GM12873 (cell line): ENCODE data around the gene OR52E6.

ENCODE experiments used
- TF ChIP-seq, protein P1 (sequence below): IDR thresholded peaks from 2 replicates; pipeline ENCODE4 v1.5.1; 2012; ENCODE audit warnings: low read depth, mild to moderate bottlenecking, moderate library complexity, low read length, control low read depth; ENCODE audit not compliant: insufficient read depth; ENCODE audit errors: missing control alignments

The OR52E6 gene

DNA sequence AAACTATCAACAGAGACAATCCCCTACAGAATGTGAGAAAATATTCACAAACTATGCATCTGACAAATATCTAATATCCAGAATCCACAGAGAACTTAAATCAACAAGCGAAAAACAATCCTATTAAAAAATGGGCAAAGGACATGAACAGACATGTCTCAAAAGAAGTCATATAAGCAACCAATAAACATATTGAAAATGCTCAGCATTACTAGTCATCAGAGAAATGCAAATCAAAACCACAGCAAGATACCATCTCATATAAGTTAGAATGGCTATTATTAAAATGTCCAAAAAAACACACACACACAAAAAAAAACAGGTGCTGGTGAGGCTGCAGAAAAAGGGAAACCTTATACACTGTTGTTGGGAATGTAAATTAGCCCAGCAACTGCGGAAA lies 24.1 kb upstream of the OR52E6 start:
- TF ChIP-seq, protein P1, sequence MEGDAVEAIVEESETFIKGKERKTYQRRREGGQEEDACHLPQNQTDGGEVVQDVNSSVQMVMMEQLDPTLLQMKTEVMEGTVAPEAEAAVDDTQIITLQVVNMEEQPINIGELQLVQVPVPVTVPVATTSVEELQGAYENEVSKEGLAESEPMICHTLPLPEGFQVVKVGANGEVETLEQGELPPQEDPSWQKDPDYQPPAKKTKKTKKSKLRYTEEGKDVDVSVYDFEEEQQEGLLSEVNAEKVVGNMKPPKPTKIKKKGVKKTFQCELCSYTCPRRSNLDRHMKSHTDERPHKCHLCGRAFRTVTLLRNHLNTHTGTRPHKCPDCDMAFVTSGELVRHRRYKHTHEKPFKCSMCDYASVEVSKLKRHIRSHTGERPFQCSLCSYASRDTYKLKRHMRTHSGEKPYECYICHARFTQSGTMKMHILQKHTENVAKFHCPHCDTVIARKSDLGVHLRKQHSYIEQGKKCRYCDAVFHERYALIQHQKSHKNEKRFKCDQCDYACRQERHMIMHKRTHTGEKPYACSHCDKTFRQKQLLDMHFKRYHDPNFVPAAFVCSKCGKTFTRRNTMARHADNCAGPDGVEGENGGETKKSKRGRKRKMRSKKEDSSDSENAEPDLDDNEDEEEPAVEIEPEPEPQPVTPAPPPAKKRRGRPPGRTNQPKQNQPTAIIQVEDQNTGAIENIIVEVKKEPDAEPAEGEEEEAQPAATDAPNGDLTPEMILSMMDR: no peak

DNA sequence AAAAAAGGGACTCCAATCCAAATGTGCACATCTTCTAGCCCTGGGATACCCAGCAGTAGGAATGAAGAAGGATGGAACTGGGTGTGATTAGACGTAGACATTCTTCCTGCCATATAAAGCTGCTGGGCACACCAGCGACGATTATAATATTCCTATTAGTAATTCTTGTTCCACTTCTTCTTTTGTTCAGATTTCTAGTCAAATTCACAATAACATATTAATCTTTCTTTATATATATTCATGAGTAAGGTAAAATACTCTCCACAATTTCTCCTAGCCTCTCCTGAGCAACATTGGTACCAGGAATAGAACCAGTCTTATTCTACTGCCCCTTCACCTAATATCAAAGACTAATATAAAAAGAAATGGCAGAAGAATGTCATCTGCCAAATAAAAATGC lies 15.9 kb upstream of the OR52E6 start, which contains the start of gene OR52E8:
OR52E8 (minus strand) TSS at position 101 of the 400 bp plus-strand sequence; CDS start at position 101, 0 bp downstream.
- TF ChIP-seq, protein P1: no peak

- TF ChIP-seq, protein P1: no peak
Measured at GRCh38 chr11:5851002-5851401, 9.3 kb upstream of the OR52E6 start.

DNA sequence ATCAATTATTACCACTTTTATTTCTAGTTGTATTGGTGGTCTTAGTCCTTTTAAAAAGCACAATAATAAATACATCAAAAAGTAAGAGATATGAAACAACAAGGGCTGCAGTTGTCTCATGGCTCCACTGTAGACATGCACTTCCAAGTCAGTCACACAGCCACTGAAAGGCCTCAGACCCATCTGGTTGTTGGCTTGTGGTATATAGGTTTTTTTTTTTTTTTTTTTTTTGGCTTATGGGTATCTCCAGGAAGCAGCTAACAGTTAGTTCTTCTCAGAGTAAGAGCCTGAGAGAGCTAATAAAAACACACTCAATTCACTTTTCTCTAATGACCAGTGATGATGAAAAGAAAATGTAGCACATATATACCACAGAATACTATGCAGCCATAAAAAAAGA lies 6.0 kb upstream of the OR52E6 start:
- TF ChIP-seq, protein P1: no peak

DNA sequence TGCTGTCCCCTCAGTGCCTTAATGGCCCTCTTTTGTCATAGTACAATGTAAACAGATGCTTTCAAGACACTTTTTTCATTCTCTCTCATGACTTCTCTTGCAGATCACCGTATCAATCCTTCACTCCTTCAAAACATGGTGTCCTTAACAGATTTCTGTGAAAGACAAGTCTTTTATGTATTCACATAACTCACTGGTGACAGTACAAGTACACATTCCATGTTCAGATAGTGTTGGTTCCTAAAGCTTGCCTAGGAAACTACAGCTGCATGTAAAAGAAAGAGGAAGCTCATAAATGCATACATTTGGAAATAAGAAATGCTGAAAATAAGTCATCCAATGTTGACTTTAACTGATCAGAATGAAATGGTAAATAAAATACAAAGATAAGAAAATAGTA lies 5.0 kb upstream of the OR52E6 start:
- TF ChIP-seq, protein P1: no peak

GRCh38 chr11:5837695-5838094 lies 4.0 kb downstream of the OR52E6 start:
- TF ChIP-seq, protein P1: no peak

DNA sequence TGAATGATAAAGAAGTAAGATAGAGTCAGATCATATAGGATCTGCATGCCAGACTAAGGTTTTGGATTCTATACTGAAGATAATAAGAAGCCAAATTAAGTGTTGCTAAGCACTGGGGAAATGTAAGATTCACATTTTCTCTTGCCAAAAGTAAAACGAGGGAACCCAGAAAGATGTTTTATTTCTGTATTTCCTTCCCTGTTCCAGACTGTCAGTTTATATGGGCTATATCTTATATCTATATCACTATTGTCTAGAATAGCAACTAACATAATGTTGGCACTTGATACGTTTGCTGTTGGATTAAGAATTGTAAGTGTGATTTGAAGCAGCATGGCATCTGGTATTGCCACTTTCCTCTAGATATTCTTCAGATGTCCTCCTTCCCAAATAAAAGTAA lies 8.3 kb downstream of the OR52E6 start:
- TF ChIP-seq, protein P1: no peak
